SH-SY5Y (cell line): Measurements from ENCODE around the gene FRMD4A.

ENCODE experiments used
- GATA2 ChIP-seq: IDR thresholded peaks from 2 replicates; pipeline ENCODE4 v1.6.1; 2011; ENCODE audit warnings: mild to moderate bottlenecking, low read depth, low read length
- GATA3 ChIP-seq: IDR thresholded peaks from 2 replicates; pipeline ENCODE4 v1.6.1; 2011; ENCODE audit warnings: low read depth, mild to moderate bottlenecking, low read length, moderate library complexity

DNA sequence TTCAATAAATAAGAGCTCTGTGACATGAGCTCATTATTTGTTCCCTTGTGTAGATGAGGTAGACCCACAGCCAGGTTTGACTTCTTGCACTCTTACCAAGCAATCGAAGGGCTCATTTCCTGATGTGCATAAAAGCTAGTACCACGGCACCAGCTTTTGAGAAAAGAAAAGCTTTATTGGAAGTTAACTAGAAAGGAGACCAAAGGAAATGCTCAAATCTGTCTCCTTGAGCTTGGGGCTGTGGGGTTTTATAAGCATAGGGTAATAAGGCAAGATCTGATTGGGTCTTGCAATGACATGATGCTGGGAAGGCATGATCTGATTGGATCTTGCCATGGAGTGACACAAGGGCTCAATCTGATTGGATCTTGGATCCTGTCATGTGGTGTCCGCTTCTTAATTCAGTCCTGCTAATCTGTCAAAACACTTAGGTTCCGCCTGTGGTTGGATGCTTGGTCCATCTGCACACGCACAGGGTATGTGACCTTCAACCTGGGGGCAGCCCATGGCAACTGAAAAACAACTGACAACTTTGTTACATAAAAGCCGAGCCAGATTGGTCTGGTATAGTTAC lies 47.8 kb upstream of the FRMD4A start:
- TF ChIP-seq GATA2: no peak
- no peak for TF ChIP-seq GATA3
